Neural progenitor cell (in vitro differentiated cells): ENCODE results near the gene TAL2. TPM values are rescaled to one million over a fixed set of nuclear protein-coding genes. Genes with fewer than 3 reads are reported as not detected.

Experiments used
- DNase-seq: peaks from one replicate; pipeline ENCODE4 v3.0.0-alpha.2; 2016; ENCODE audit warnings: low spot score
- H2AFZ ChIP-seq: fragments of 200-600 bp; sonication (generic); replicated peaks from 2 replicates; pipeline ENCODE4 v1.6.1; 2016; ENCODE audit warnings: antibody characterized with exemption
- H3F3A ChIP-seq: fragments of 200-600 bp; sonication (generic); 2 replicates; pipeline ENCODE4 v1.6.1; 2016; ENCODE audit warnings: antibody characterized with exemption, low read depth
- H3K27ac ChIP-seq: fragments of 200-600 bp; sonication (generic); 2 replicates; pipeline ENCODE4 v1.5.1; 2016; ENCODE audit warnings: mild to moderate bottlenecking
- H3K27me3 ChIP-seq: fragments of 200-600 bp; sonication (generic); 2 replicates; pipeline ENCODE4 v1.6.1; 2016; ENCODE audit warnings: mild to moderate bottlenecking, moderate library complexity
- H3K36me3 ChIP-seq: fragments of 200-600 bp; sonication (generic); 2 replicates; pipeline ENCODE4 v1.5.1; 2016
- H3K4me1 ChIP-seq: fragments of 200-600 bp; sonication (generic); 2 replicates; pipeline ENCODE4 v1.6.1; 2016; ENCODE audit warnings: mixed run types
- H3K4me2 ChIP-seq: fragments of 200-600 bp; sonication (generic); 2 replicates; pipeline ENCODE4 v1.6.1; 2016
- H3K4me3 ChIP-seq: fragments of 200-600 bp; sonication (generic); 2 replicates; pipeline ENCODE4 v1.5.1; 2016
- H3K79me2 ChIP-seq: fragments of 200-600 bp; sonication (generic); 2 replicates; pipeline ENCODE4 v1.6.1; 2016; ENCODE audit warnings: low read depth
- H3K9ac ChIP-seq: fragments of 200-600 bp; sonication (generic); 2 replicates; pipeline ENCODE4 v1.6.1; 2016
- H3K9me3 ChIP-seq: fragments of 200-600 bp; sonication (generic); 2 replicates; pipeline ENCODE4 v1.5.1; 2016; ENCODE audit warnings: low read depth
- H4K20me1 ChIP-seq: fragments of 200-600 bp; sonication (generic); 2 replicates; pipeline ENCODE4 v1.6.1; 2016; ENCODE audit warnings: low read depth
- H3K27ac Mint-ChIP-seq: 3 replicates; pipeline ENCODE4 v1.8.0; 2021; ENCODE audit warnings: mixed read lengths
- H3K27me3 Mint-ChIP-seq: 2 replicates; pipeline ENCODE4 v1.8.0; 2022; ENCODE audit warnings: low read depth, mild to moderate bottlenecking, inconsistent platforms, moderate library complexity, mixed read lengths; ENCODE audit not compliant: insufficient read depth
- H3K36me3 Mint-ChIP-seq: 3 replicates; pipeline ENCODE4 v1.8.0; 2021; ENCODE audit warnings: mixed read lengths
- H3K4me1 Mint-ChIP-seq: 3 replicates; pipeline ENCODE4 v1.8.0; 2021; ENCODE audit warnings: mixed read lengths
- H3K4me3 Mint-ChIP-seq: 3 replicates; pipeline ENCODE4 v1.8.0; 2021; ENCODE audit warnings: mild to moderate bottlenecking, moderate library complexity, mixed read lengths
- H3K9me3 Mint-ChIP-seq: 3 replicates; pipeline ENCODE4 v1.8.0; 2020; ENCODE audit warnings: mixed read lengths
- CTCF ChIP-seq: fragments of 200-600 bp; sonication (generic); IDR thresholded peaks from 2 replicates; pipeline ENCODE4 v1.5.1; 2017; ENCODE audit warnings: antibody characterized with exemption, mild to moderate bottlenecking
- EZH2 ChIP-seq: fragments of 200-600 bp; sonication (generic); IDR thresholded peaks from 2 replicates; pipeline ENCODE4 v1.6.1; 2017; ENCODE audit warnings: antibody characterized with exemption, mild to moderate bottlenecking, moderate library complexity
- EZH2phosphoT487 ChIP-seq: fragments of 200-600 bp; sonication (generic); IDR thresholded peaks from 2 replicates; pipeline ENCODE4 v1.6.1; 2017; ENCODE audit warnings: antibody characterized with exemption
- total RNA-seq: library from RNA; depleted of rRNA; stranded (reverse); fragments of >200 nt; gene quantifications from 2 replicates; pipeline ENCODE4 v1.2.3, GENCODE V29; 2015; ENCODE audit warnings: low replicate concordance

Gene TAL2
- total RNA-seq, 1 donor from 2014 or later = not detected

- Histone ChIP-seq H3K27me3 (peaks cover 92% of the 10 kb centered on the region), H4K20me1 (peaks cover 7% of the 10 kb centered on the region), H3K4me1 (peaks cover 41% of the 10 kb centered on the region), H3K4me2 (peak overlapping the region; percentile 47), H3K79me2 (no peaks in the 10 kb centered on the region), H3K36me3 (no peaks in the 10 kb centered on the region), H3F3A (peaks cover 36% of the 10 kb centered on the region), H3K27ac (no peak overlapping the region), H3K9me3 (no peaks in the 10 kb centered on the region), H3K4me3 (no peak overlapping the region), H2AFZ (no peak overlapping the region), H3K9ac (no peak overlapping the region)
- peak; percentile 92 for DNase-seq
- Mint-ChIP-seq H3K4me1 (peaks cover 45% of the 10 kb centered on the region), H3K27me3 (peaks cover 6% of the 10 kb centered on the region), H3K4me3 (peak overlapping the region; percentile 34), H3K36me3 (no peaks in the 10 kb centered on the region), H3K9me3 (peaks cover 3% of the 10 kb centered on the region), H3K27ac (peak overlapping the region; percentile 95)
- TF ChIP-seq EZH2phosphoT487 = peak; percentile 79
- no peak for TF ChIP-seq EZH2
Measured at GRCh38 chr9:105676351-105676923, 14.2 kb downstream of the TAL2 start.

DNA sequence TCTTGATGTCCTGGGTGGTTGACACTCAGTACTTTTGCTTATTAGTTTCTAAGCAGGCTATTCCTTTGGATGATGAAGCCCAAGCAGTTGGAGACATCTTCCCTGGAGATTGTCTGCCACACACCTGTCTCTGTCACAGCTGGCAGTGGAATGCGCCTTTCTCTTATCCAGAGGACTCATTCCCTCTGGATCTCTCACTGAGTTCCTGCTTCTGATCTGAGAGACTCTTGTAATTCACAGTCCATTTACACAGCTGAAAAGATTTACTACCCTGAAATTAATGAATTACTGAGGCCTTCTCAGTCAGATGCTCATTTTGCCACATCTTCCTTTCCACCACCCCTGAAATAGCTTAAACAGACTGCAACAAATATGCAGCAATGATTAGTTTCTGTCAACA, 15.9 kb downstream of the TAL2 start:
- Histone ChIP-seq H3K9ac (no peak overlapping the region), H4K20me1 (peaks cover 7% of the 10 kb centered on the region), H3K4me1 (peaks cover 41% of the 10 kb centered on the region), H3K4me3 (no peak overlapping the region), H3K27ac (no peak overlapping the region), H3K36me3 (no peaks in the 10 kb centered on the region), H3K79me2 (no peaks in the 10 kb centered on the region), H3F3A (peaks cover 36% of the 10 kb centered on the region), H3K4me2 (peak overlapping the region; percentile 47), H2AFZ (no peak overlapping the region), H3K9me3 (no peaks in the 10 kb centered on the region), H3K27me3 (peaks cover 80% of the 10 kb centered on the region)
- Mint-ChIP-seq H3K27me3 (peaks cover 6% of the 10 kb centered on the region), H3K36me3 (peaks cover 2% of the 10 kb centered on the region), H3K4me1 (peaks cover 45% of the 10 kb centered on the region), H3K4me3 (peak overlapping the region; percentile 16), H3K9me3 (peaks cover 9% of the 10 kb centered on the region), H3K27ac (peak overlapping the region; percentile 88)
- no peak for TF ChIP-seq CTCF
- DNase-seq = no peak

DNA sequence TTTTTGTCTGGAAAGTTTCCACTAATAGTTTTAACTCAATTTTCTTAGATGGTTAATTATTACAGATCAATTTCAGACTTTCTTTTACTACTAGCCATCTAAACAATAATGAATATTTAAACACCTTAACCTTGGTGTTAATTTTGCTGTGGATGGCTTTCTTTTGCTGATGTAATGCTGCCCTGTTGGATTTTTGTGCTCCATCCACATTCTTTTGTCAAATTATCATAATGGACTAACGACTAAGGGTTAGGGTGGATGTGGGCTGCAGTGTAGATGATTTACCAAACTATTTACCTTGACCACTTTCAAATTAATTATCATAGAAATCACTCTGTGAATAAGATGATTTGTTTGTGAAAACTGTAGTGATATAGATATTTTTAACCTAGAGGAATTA, 16.5 kb downstream of the TAL2 start:
- Histone ChIP-seq H3K79me2 (no peaks in the 10 kb centered on the region), H3F3A (peaks cover 36% of the 10 kb centered on the region), H3K4me3 (no peak overlapping the region), H2AFZ (no peak overlapping the region), H3K4me1 (peaks cover 38% of the 10 kb centered on the region), H3K27ac (no peak overlapping the region), H3K9ac (no peak overlapping the region), H3K36me3 (no peaks in the 10 kb centered on the region), H4K20me1 (peaks cover 7% of the 10 kb centered on the region), H3K9me3 (no peaks in the 10 kb centered on the region), H3K4me2 (peak overlapping the region; percentile 47), H3K27me3 (peaks cover 73% of the 10 kb centered on the region)
- H3K9me3 Mint-ChIP-seq = peaks cover 9% of the 10 kb centered on the region
- no peak overlapping the region for H3K4me3 Mint-ChIP-seq
- no peak for TF ChIP-seq CTCF
- no peak for TF ChIP-seq EZH2
- no peak for TF ChIP-seq EZH2phosphoT487
- H3K4me1 Mint-ChIP-seq = peaks cover 43% of the 10 kb centered on the region
- H3K27me3 Mint-ChIP-seq = peaks cover 3% of the 10 kb centered on the region
- peaks cover 2% of the 10 kb centered on the region for H3K36me3 Mint-ChIP-seq
- DNase-seq = no peak
- no peak overlapping the region for H3K27ac Mint-ChIP-seq

DNA sequence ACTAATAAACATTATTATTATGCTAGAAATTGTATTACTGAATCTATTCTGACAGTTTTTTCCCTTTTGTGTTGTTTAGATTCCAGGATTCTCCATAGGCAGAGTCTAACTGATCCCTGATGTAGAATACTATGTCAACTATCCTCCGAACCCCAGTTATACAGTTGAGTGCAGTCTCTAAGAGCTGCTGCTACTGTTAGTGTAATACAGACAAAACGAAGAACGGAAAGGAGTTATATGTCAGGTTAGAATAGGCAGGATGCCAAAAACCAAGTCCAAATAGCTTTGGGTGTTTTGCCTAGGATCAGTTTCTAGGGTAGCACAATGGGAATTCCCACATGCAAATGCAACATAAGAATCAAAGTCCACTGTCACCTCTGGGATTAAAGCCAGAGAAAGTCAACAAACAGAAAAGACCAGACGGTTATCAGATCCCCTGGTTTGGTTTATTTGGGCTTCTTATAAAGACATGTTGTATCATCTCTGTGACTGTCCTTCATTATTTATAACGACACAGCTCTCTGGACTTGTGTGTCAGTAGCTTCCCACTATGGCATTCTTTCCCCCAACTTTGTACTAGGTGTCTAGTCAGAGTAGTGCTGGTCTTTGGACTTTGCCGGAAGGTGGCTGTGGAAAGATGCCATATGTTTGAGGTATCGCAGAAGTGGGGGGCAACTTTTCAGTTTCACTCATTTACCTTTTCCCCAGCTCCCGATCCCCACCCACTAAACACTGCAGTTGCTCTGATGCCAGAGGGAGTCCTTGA, 17.2 kb downstream of the TAL2 start:
- H3K9me3 ChIP-seq = no peaks in the 10 kb centered on the region
- peaks cover 2% of the 10 kb centered on the region for H3K36me3 Mint-ChIP-seq
- peaks cover 42% of the 10 kb centered on the region for H3K4me1 Mint-ChIP-seq
- no peak overlapping the region for H3K4me3 Mint-ChIP-seq
- no peak overlapping the region for H3K4me2 ChIP-seq
- H4K20me1 ChIP-seq = peaks cover 7% of the 10 kb centered on the region
- no peak overlapping the region for H2AFZ ChIP-seq
- TF ChIP-seq CTCF (no peak), EZH2phosphoT487 (no peak), EZH2 (no peak)
- H3K36me3 ChIP-seq = no peaks in the 10 kb centered on the region
- no peak overlapping the region for H3K27ac Mint-ChIP-seq
- no peak overlapping the region for H3K4me3 ChIP-seq
- peaks cover 67% of the 10 kb centered on the region for H3K27me3 ChIP-seq
- DNase-seq = no peak
- no peak overlapping the region for H3K27ac ChIP-seq
- H3K9me3 Mint-ChIP-seq = peaks cover 9% of the 10 kb centered on the region
- no peak overlapping the region for H3K9ac ChIP-seq
- H3K79me2 ChIP-seq = no peaks in the 10 kb centered on the region
- peaks cover 3% of the 10 kb centered on the region for H3K27me3 Mint-ChIP-seq
- peaks cover 36% of the 10 kb centered on the region for H3K4me1 ChIP-seq
- H3F3A ChIP-seq = peaks cover 36% of the 10 kb centered on the region
